Lower leg skin (tissue), 4 donors: Measurements from ENCODE around the gene KRR1. TPM values are rescaled to one million over a fixed set of nuclear protein-coding genes. Genes with fewer than 3 reads are reported as not detected.
"Not testable (repeated sequence)": the region's sequence is repeated elsewhere in the genome, so short reads cannot be mapped to it uniquely, and the experiment has no call there.

Experiments
- DNase-seq, 2 donors: peaks; one replicate each; pipeline ENCODE4 v3.0.0-alpha.2; 2019; ENCODE audit warnings: low spot score in 2 of 2
- H3K4me3 ChIP-seq: fragments of 200-600 bp; sonication (generic); 2 replicates; pipeline ENCODE4 v1.5.1; 2017; ENCODE audit warnings: mild to moderate bottlenecking, low read depth; ENCODE audit not compliant: poor library complexity, severe bottlenecking
- CTCF ChIP-seq, 3 donors: fragments of 450-650 bp; IDR thresholded peaks; one replicate each; pipeline ENCODE4 v1.5.1; 2016; ENCODE audit warnings: antibody characterized with exemption in 3 of 3, mild to moderate bottlenecking in 3 of 3, moderate library complexity in 2 of 3
- POLR2A ChIP-seq, 2 donors: fragments of 450-650 bp; IDR thresholded peaks; one replicate each; pipeline ENCODE4 v1.6.1; 2016 to 2017; ENCODE audit warnings: antibody characterized with exemption in 2 of 2, mild to moderate bottlenecking in 1 of 2, moderate library complexity in 1 of 2
- WGBS, 2 donors: methylation state at CpG; one replicate each; pipeline ENCODE4 v1.1.5; 2018; 5-methylcytosine and 5-hydroxymethylcytosine counted together
- intact Hi-C: fragments of 100-400 bp; cut with DNase I; formaldehyde crosslinking; loops from one replicate; pipeline ENCODE4 v1.15.0; 2023; ENCODE audit warnings: low total_unique reads
- total RNA-seq, 4 donors: library from RNA; depleted of rRNA; stranded (reverse); fragments of >200 nt; gene quantifications; one replicate each; pipeline ENCODE4 v1.1.0, GENCODE V29; 2016

KRR1 gene
- total RNA-seq, 4 donors from 2014 or later: 21.3 to 52.3 (median 32.0) TPM

- DNase-seq: no peak
- 67 to 85% methylated on average over 5 of the region's 5 CpGs for WGBS, 2 donors
- intact Hi-C loops: no loop called here
Observed at GRCh38 chr12:75455839-75456238, 55.6 kb downstream of the KRR1 start.

GRCh38 chr12:75452675-75453330 lies 58.6 kb downstream of the KRR1 start:
- DNase-seq: no peak
- 84 to 90% methylated on average over 3 of the region's 3 CpGs for WGBS, 2 donors
- no peak for TF ChIP-seq POLR2A (IDR thresholded peaks at IDR 0.05)
- TF ChIP-seq CTCF (IDR thresholded peaks at IDR 0.05): no peak
- no peak overlapping the region for H3K4me3 ChIP-seq
- intact Hi-C loops: no loop called here

More at GRCh38 chr12:75455839-75456238, 55.6 kb downstream of the KRR1 start:
- no peak for TF ChIP-seq CTCF (IDR thresholded peaks at IDR 0.05)
- no peak for TF ChIP-seq POLR2A (IDR thresholded peaks at IDR 0.05)
- no peak overlapping the region for H3K4me3 ChIP-seq

- H3K4me3 ChIP-seq: no peak overlapping the region
- TF ChIP-seq CTCF (IDR thresholded peaks at IDR 0.05) (no peak), POLR2A (IDR thresholded peaks at IDR 0.05) (no peak)
- DNase-seq: no peak
- intact Hi-C loops: no loop called here
- 71 to 75% methylated on average over 4 of the region's 4 CpGs for WGBS, 2 donors
Observed at GRCh38 chr12:75447691-75448393, 63.6 kb downstream of the KRR1 start.

- intact Hi-C loops: no loop called here
- TF ChIP-seq CTCF (IDR thresholded peaks at IDR 0.05) (no peak), POLR2A (IDR thresholded peaks at IDR 0.05) (no peak)
- H3K4me3 ChIP-seq: no peak overlapping the region
- DNase-seq: no peak
Observed at GRCh38 chr12:75446857-75447256, 64.6 kb downstream of the KRR1 start.

- WGBS, 2 donors: 76 to 83% methylated on average over 7 of the region's 7 CpGs
- intact Hi-C loops: not testable (repeated sequence)
Observed at GRCh38 chr12:75445137-75445507, 66.3 kb downstream of the KRR1 start.

GRCh38 chr12:75444429-75445136 lies 66.8 kb downstream of the KRR1 start:
- WGBS, 2 donors: 86 to 88% methylated on average over 6 of the region's 6 CpGs
- TF ChIP-seq POLR2A (IDR thresholded peaks at IDR 0.05): no peak
- TF ChIP-seq CTCF (IDR thresholded peaks at IDR 0.05): no peak
- intact Hi-C loops: no loop called here
- no peak overlapping the region for H3K4me3 ChIP-seq
- no peak for DNase-seq

More at GRCh38 chr12:75445137-75445507, 66.3 kb downstream of the KRR1 start:
- H3K4me3 ChIP-seq, DNase-seq: not testable (repeated sequence)
